Breast epithelium (tissue), 3 donors: ENCODE data around the gene DCST2.

Source experiments
- POLR2AphosphoS5 ChIP-seq, 3 donors: sonication (generic); formaldehyde crosslinking; IDR thresholded peaks; one replicate each; pipeline ENCODE4 v1.6.1; 2017; ENCODE audit warnings: antibody characterized with exemption in 3 of 3
- TF ChIP-seq, protein P1 (sequence below), 3 donors: fragments of 450-650 bp; IDR thresholded peaks; one replicate each; pipeline ENCODE4 v1.5.1; 2016 to 2017; ENCODE audit warnings: antibody characterized with exemption in 3 of 3, mild to moderate bottlenecking in 3 of 3, moderate library complexity in 3 of 3

GRCh38 chr1:155051777-155052398, 18.3 kb upstream of the DCST2 start:
- TF ChIP-seq, protein P1, sequence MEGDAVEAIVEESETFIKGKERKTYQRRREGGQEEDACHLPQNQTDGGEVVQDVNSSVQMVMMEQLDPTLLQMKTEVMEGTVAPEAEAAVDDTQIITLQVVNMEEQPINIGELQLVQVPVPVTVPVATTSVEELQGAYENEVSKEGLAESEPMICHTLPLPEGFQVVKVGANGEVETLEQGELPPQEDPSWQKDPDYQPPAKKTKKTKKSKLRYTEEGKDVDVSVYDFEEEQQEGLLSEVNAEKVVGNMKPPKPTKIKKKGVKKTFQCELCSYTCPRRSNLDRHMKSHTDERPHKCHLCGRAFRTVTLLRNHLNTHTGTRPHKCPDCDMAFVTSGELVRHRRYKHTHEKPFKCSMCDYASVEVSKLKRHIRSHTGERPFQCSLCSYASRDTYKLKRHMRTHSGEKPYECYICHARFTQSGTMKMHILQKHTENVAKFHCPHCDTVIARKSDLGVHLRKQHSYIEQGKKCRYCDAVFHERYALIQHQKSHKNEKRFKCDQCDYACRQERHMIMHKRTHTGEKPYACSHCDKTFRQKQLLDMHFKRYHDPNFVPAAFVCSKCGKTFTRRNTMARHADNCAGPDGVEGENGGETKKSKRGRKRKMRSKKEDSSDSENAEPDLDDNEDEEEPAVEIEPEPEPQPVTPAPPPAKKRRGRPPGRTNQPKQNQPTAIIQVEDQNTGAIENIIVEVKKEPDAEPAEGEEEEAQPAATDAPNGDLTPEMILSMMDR (IDR thresholded peaks at IDR 0.05) = no peak
- TF ChIP-seq POLR2AphosphoS5 (IDR thresholded peaks at IDR 0.05) = peak in 1 of 3 donors; percentile 3
